ENCODE results near the gene SCUBE3.

SCUBE3 gene

DNA sequence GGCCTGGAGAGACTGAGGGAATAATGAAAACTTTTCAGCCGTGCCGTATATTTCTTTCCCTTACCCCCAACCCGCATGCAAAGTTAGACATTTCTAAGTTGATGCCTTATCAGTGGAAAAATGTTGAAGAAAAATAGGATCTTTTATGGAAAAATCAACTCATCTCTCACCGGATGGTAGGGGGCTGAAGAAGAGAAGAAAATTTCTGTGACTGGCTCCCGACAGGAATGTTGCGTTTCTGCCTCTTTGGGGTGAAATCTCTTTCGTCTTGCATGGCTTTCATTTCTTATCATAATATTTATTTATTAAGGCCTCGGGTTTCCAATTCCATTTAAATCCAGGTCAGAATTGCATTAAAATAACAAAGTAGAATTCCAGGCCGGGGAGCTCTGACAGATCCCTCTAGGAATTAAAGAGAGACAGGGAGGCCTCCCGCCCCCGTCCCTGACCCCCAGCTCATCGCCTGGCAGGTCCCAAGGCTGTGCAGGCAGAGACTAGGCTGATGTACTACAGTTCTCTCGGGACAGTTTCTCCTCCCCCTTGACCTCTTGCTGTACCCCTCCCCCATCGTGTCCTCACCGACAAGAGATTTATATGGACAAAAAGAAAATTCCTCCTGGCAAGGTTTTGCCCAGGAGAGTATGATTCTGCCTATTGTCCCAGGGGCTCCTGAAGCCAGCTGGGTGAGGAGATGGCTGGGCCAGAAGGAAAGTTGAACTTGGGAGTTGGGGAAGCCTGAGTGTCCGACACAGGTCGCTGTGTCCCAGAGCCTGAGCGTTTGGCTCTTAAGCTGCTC is 1.3 kb downstream of the SCUBE3 start:
- no peak for DNase-seq

DNA sequence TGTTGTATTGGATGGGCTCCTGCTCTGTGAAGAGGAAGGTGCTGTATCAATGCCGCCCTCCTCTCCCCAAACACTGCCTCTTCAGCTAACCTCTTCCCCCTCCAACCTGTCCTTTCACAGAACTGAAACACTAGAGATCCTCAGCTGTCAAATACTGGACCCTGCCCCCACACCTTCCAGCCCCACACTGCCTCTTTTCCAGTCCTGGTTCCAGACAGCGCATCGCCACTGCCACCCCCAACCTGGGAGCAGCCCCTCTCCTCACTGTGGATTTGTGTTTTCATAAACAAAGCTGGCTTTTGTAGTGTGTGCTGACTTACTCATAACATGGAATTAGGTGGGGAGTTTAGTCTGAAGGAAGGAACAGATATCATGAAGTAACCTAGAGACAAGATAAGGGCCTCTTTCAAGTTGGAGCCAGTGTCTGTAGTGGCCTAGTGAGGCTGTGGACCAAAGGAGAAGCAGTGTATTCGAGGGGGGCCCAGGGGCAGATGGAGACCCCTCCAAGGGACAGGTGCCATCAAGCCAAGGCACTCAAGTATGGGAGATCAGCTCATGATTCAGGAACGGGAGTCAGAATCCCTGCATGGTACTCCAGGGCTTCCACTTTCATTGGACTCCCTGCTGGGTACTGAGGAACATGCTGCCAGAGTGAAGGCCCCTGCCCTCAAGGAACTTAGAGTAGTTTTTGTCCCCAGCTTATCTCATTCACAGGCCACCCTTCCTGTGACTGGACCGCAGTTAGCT is 2.1 kb downstream of the SCUBE3 start:
- no peak for DNase-seq

DNA sequence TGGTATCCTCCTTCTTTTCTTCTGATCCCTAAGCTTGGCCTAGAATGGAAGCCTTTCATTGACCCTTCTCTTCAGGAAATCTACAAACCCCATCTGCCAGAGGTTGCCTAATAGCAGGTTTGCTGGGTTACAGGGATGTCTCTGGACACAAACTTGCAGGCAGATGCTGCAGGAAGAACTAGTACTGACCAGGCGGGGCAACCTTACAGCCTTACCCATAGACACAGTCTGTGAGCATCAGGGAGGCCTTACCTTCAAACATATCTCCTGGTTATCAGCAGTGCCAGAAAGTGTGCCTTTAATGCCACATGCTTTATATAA is 2.6 kb downstream of the SCUBE3 start:
- DNase-seq, result no peak

DNA sequence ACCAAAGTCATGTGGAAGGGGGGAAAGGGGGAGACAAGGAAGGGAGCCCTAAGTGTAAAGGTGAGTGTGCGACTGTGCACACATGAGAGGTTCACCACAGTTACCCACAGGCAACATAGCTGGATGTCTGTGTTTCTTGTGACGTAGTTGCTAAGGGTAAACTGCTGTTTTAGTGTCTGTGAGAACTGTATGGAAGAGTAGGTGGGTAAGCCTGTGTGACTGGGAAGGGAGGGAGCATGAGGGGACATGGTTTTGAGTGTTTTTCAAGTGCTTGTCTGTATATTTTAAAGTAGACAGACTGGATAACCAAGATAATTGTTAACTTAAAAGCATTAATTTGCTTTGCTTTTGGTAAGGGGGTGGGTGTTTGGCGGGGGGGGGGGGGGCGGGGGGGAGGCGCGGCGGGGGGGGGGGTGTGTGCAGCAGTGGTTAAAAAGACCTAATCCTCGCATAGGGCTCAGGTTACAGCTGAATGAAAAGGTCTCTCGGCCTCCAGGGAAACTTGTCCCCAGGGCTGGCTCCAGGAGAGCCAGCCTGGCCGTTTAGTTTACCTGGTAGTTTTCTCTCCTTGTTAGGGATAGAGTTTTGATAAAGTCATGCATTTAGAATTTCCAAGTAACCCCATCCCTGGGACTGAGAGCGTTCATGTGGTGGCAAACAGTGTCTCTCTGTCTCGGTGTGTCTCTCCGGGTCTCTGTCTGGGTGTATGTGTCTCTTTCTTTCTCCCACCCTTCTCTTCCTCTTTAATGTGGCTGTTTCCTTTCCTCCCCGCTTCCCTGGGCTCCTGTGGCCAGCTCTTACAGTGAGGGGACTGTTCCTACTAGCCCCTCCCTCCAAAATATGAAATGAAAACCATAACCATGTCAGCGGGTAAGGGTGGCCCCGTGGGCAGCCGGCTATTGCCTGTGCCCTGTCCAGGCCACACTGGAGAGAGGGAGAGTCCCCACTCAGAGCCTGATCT is 3.4 kb downstream of the SCUBE3 start:
- DNase-seq, result no peak

DNA sequence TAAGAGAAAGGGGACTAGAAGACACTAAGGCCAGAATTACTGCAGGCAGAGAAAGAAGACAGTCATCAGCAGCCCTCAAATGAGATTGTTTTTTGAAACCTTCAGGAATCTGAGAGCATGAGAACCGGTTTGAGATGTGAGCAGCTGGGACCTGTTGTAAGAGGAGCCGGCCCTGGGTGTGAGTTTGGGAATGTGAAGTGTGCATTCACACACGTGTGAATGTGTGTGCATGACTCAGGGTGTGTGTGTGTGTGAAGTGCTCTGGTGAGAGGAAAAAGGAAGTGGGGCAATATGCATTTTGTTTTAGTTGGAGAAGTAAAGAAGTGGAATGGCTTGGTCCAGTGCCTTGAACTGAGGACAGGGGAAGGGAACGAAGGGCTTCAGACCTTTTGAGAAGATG is 4.3 kb downstream of the SCUBE3 start:
- DNase-seq, result no peak

DNA sequence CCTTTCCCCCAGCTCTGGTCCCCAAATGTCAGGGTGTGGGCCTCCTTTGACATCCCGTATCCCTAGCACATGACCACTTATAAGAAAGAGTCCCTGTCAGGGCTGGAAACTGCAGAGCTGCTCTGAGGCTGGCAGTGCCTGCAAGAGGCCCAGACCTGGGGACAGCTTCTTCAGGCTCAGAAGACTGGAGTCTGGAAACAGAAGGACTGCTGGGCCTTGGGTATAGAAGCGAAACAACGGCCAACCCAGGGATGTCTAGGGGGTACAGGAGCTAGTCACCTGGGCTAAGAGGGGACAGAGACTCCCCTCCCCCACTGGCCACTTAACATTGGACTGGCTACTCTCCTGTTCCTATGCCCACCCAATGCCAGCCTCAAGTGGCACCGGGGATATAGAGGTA is 4.7 kb downstream of the SCUBE3 start:
- DNase-seq, result no peak

DNA sequence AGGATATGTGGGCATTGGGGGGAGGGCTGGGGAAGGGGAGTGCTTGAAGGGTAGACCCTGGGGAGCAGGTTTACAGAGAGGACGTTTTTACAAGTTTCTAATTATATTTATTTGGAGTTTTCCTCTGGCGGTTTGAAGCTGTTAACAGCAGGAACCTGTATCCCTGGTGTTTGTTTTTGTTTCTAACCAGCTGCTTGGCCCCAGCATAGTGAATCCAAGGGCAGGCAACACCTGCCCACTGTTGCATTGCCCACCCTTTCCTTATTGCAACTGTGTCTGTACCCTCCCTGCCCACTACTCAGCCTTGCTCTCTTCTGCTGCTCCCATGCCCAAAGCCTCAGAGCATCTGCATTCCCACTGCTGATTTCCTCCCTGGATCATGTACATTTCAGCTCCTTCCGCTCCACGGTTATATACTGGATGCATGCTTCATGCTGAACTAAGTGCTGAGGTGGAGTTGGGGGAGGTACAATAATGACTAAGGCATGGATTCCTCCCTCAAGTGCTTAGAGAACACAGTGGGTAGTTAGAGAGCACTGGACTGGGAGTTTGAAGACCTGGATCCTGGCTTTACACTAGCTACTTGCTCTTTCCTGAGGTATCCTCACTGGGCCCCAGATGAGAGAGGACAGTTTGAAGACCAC is 6.0 kb downstream of the SCUBE3 start:
- DNase-seq, result no peak

DNA sequence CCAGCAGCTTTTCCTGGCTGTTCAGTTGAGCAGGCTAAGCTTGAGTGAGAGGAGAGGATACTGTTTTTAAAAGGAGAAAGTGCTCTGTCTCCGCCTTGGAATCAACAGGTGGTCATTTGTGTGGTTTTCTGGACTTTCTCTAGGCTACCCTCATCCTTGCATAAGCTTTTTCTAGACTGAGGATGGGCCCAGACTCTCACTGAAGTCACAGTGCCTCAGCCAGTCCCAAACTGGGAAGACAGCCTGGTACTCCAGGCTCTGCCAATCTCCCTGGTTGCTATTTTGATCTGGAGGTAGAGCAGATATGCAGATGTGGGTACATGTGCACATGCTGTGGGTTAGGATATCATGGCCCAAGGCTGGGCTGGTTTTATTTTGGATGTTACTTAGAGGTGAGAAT is 7.0 kb downstream of the SCUBE3 start:
- DNase-seq, result no peak

DNA sequence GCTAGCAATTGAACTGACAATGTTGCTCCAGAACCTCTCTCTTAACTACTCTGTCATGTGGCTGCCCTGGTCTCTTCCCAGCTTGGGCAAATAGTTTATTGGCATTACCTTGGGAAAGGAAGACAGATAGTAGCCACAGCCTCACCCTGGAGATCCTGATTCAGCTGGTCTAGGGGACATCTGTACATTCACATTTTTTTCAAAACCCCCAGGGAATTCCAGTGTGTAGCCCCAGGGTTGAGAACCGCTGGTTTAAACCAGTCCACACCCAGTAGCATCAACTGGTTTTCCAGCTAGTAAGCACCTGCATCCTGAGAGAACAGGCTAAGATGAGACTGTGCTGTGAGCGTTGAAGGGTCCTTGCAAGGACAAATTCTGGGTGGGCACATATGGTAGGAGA is 9.6 kb downstream of the SCUBE3 start:
- DNase-seq, result no peak

DNA sequence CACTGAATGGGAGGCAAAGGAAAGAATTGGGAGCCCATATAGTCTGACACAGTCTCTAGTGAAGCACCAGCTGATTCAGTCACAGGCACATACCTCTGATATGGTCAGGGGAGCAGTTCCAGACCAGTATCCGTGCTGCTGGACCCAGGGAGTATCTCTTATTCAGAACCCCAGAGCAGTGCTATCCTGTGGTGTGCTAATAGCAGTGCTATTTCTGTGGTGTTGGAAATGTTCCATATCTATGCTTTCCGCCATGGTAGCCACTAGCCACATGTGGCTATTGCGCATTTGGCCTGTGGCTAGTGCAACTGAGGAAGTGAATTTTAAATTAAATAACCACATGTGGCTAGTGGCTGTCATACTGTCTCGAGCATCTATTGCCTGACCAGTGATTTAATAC is 11.0 kb downstream of the SCUBE3 start:
- no peak for DNase-seq

DNA sequence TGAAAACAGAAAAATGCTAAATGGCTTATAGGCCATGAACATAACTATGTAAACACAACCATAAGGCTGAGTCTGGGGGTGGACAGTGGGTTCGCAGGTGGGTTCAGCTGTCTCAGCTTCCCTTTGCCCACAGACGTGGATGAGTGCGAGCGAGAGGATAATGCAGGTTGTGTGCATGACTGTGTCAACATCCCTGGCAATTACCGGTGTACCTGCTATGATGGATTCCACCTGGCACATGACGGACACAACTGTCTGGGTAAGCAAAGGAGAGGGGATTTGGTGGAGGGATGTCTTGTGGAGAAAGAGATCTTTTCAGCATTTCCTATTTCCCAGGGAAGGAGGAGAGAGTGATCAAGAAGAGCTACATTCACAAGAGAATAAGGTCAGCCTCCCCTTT is 14.7 kb downstream of the SCUBE3 start:
- DNase-seq, result no peak

DNA sequence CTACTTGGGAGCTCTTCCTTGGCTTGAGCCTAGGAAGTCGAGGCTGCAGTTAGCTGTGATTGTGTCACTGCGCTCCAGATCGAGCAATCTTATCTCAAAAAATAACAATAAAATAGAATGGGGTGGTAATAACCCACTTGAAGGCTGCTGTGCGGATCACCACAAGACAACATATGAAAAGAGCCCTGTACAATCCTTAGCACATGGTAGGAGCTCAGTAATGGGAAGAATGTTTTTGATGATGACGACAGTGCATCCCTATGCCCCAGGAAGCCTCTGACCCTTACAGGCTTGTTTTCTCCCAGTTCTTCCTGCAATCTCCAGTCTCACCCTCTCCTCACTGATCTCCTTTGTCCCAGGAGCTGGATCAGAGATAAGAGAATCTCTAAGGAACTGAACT is 15.5 kb downstream of the SCUBE3 start:
- DNase-seq, result no peak

DNA sequence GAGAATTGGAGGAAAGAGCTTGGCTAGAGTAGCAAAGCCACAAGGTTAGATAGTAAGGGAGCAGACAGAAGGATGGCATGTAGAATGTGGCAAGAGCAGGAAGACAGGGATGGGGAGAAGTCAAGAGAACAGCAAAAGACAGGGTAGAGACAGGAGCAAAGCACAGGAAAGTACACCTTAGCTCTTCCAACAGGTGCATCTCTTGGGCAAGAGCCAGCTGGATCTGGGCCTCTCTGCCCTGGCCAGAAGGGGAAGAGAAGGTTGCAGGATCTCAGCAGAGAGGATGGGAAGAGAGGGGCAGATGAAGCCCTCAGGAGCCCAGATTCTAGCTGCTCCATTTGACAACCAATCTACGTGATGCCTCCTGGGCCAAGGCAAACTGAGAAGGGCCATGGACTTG is 16.7 kb downstream of the SCUBE3 start:
- no peak for DNase-seq

DNA sequence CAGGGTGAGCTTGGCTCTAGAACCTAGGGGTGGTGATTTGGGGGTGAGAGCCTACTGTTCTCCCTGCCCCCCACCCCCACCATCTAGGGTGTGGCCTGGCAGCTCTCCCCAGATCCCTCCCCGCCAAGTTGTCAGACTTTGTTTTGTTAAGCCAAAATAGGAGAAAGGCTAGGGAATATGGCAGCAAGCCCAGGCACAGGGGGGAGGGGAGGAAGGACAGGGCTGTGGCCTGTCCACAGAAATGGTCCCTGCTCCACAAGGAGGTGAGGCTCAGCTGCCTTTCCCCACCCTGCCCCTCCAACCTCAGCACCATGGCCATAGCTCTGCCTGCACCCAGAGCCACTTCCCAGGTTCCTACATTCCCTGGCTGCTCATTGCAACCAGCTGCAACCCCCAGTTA is 17.2 kb downstream of the SCUBE3 start:
- no peak for DNase-seq

DNA sequence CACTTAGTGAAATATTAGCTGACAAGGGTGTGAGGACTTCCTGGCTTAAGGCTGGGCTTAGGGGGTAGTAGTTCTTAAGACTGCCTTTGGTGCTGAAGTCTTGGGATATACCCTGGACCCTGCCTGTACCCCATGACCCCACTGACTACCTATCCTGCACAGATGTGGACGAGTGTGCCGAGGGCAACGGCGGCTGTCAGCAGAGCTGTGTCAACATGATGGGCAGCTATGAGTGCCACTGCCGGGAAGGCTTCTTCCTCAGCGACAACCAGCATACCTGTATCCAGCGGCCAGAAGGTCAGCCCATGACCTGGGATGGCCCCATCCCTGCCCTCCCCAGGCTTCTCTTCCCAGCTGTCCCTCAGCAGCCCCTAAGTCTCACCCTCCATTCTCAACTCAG is 17.8 kb downstream of the SCUBE3 start:
- DNase-seq, result no peak

DNA sequence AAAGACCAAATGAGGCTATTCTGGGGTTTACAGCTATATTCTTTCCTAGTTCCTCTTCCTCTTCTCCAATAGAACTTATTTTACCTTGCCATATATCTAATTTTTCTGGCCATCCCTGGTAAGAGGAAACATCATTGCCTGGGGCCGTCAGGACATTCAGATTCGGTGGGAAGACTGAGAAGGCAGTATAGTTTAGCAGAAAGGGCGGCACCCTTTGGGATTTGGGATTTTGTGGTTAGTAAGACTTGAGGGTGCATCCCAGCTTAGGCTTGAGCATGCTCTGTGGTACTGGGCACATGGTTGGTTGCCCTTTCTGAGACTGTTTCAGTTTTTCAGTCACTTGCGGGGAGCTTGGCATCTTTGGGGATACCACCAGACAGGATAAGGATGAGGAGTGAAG is 21.1 kb downstream of the SCUBE3 start:
- no peak for DNase-seq

DNA sequence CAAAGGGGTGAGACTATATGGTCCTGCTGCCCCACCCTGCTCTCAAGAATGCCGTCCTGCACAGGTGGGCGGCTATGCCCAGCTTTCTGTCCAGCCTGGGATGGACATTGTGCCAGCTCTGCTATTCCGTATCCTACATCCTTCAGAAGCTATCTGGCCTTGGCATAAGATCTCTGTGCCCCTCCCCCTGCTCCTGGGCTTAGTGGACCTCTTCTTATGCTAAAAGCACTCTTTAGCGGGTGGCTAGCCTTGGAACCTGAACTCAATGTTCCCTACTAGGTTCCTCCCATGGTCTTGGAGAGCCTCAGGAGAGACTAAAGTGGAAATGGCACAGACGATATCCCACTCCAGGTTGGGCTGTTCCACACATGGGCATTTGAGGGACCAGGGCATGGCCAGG is 22.5 kb downstream of the SCUBE3 start:
- DNase-seq, result no peak

DNA sequence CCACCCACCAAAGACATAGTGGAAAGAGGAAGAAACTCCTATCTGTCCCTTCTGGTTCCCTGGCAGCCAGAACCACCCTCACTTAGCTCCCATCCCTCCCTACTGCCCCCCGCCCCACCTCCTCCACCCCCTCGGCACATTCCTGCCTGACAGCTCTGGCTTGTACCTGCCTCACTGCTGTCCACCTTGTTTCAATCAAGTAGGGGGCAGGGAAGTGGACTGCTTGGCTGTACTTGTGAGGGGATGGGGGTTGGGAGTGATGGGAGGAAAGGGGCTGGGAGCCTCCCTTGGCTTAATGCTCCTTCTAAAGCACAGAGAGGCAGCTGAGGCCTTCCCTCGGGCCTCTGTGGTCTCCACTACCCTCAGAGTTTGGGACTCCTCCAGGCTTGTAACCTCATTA is 23.7 kb downstream of the SCUBE3 start:
- no peak for DNase-seq

DNA sequence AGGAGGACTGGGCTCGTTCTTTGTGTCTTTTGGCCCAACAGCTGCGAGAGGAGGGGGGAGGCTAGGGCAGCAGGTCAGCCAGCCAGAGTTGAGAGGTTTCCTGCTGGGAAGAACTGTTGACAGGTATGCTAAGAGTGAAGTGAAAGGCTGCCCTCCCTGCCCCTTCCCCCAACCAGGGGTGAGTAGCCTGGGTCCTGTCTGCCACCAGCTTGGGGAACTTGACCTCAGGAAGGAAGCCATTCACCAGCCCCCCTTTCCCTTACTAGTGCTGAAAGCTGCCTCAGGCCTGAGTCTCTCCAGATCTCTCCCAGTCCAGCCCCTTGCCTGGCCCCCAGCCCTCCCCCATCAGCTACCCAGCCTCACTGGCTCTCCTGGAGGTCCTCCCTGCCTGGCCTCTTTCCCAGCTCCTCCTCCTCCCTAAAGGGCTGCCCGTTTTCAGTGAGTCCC is 25.1 kb downstream of the SCUBE3 start:
- peak; percentile 60 for DNase-seq

DNA sequence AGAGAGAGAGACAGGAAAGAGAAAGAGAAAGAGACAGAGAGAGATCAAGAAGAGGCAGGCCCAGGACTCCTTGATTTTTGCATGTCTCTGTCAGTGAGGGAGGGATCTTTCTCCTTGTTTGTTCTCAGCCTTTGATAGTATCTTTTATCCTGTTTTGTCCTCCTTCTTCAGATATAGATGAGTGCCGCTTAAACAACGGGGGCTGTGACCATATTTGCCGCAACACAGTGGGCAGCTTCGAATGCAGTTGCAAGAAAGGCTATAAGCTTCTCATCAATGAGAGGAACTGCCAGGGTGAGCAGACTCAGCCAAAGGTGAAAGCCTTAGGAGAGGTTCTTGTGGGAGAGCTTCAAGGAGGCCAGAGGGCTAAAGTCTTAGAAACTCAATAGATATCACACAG is 25.8 kb downstream of the SCUBE3 start:
- no peak for DNase-seq

DNA sequence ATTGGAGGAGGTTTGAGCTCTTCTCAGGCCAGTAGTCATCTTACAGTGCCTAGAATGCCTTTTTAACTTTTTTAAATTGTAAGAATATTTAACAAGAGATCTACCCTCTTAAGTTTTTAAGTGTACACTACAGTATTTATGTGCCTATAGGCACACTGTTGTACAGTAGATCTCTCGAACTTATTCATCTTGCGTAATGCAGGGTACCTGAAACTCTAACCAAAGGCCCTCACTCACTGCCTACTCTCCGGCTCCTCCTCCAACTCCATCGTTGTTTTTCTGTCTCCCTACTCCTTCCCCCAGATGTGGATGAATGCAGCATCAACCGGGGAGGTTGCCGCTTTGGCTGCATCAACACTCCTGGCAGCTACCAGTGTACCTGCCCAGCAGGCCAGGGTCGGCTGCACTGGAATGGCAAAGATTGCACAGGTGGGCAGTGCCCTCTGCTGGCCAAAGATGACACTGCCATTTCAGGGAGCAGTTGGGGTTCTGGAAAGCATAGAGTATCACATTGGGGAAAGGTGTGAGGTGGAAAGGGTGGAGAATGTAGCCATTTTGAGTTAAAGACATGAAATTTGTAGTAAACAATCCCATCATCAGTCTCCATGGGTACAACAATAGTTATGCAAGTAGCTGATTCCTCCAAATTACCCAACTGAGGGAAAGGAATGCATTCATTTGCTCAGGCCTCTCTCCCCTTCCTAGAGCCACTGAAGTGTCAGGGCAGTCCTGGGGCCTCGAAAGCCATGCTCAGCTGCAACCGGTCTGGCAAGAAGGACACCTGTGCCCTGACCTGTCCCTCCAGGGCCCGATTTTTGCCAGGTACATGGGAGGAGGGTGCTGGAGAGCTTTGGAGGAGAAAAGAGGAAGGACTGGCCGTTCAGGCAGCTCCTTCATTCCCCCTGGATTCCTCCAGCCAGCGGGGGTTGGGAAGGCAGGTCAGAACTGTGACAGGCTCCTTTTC is 27.4 kb downstream of the SCUBE3 start:
- DNase-seq, result peak; percentile 80

DNA sequence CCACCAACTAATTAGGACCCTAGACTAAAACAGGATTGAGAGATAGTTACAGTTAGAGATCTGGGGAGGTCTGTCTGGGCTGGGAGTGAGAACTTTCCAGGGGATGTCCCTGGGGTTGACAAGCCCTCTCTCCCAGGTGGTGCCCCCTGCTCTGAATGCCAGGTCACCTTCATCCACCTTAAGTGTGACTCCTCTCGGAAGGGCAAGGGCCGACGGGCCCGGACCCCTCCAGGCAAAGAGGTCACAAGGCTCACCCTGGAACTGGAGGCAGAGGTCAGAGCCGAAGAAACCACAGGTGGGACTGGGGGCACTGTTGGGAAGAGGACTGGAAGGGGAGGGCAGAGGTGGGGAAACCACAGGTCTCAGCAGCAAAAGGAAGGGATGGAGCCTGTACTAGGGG is 28.7 kb downstream of the SCUBE3 start:
- no peak for DNase-seq
